ENCODE data around the gene TFAP2B.

TFAP2B gene

GRCh38 chr6:50825375-50826036 is 6.8 kb downstream of the TFAP2B start:
- DNase-seq: no peak

GRCh38 chr6:50826037-50826761 is 7.5 kb downstream of the TFAP2B start:
- DNase-seq: no peak

- DNase-seq: no peak
Measured at GRCh38 chr6:50826803-50827202, 8.1 kb downstream of the TFAP2B start.

GRCh38 chr6:50829049-50829448 is 10.4 kb downstream of the TFAP2B start:
- DNase-seq: no peak

GRCh38 chr6:50829898-50830444 is 11.3 kb downstream of the TFAP2B start:
- DNase-seq: no peak

- no peak for DNase-seq
Measured at GRCh38 chr6:50831186-50831585, 12.5 kb downstream of the TFAP2B start.

- no peak for DNase-seq
Measured at GRCh38 chr6:50832912-50833311, 14.2 kb downstream of the TFAP2B start.

GRCh38 chr6:50834929-50835410 is 16.3 kb downstream of the TFAP2B start:
- no peak for DNase-seq

GRCh38 chr6:50836231-50836630 is 17.6 kb downstream of the TFAP2B start:
- no peak for DNase-seq

GRCh38 chr6:50837589-50838445 is 19.1 kb downstream of the TFAP2B start:
- no peak for DNase-seq

- DNase-seq: no peak
Measured at GRCh38 chr6:50840112-50840810, 21.6 kb downstream of the TFAP2B start.

- no peak for DNase-seq
Measured at GRCh38 chr6:50840811-50841192, 22.1 kb downstream of the TFAP2B start.

- no peak for DNase-seq
Measured at GRCh38 chr6:50842446-50842845, 23.8 kb downstream of the TFAP2B start.

GRCh38 chr6:50842861-50843384 is 24.3 kb downstream of the TFAP2B start:
- no peak for DNase-seq

- no peak for DNase-seq
Measured at GRCh38 chr6:50843842-50844241, 25.2 kb downstream of the TFAP2B start.

- DNase-seq: no peak
Measured at GRCh38 chr6:50845499-50846143, 26.9 kb downstream of the TFAP2B start.

GRCh38 chr6:50846144-50846851 is 27.6 kb downstream of the TFAP2B start:
- no peak for DNase-seq

- DNase-seq: no peak
Measured at GRCh38 chr6:50846852-50847155, 28.1 kb downstream of the TFAP2B start.

GRCh38 chr6:50847890-50848594 is 29.4 kb downstream of the TFAP2B start:
- no peak for DNase-seq

- DNase-seq: no peak
Measured at GRCh38 chr6:50848989-50849795, 30.5 kb downstream of the TFAP2B start.

Measured in hippocampal formation (tissue), 2 donors.